Transverse colon (tissue), 4 donors: Measurements from ENCODE around the gene SRRM4.

Experiments used
- CTCF ChIP-seq, 5 experiments: fragments of 200-600 bp in 3 of 5; fragments of 450-650 bp in 2 of 5; sonication (generic) in 3 of 5; IDR thresholded peaks; 1 replicate in 2 of 5; 2 replicates in 3 of 5; pipeline ENCODE4 v1.5.1; 2016 to 2017; ENCODE audit warnings: antibody characterized with exemption in 5 of 5, inconsistent platforms in 3 of 5, mild to moderate bottlenecking in 2 of 5, moderate library complexity in 1 of 5
- POLR2A ChIP-seq: fragments of 450-650 bp; IDR thresholded peaks from one replicate; pipeline ENCODE4 v1.6.1; 2016; ENCODE audit warnings: antibody characterized with exemption, mild to moderate bottlenecking, moderate library complexity
- POLR2AphosphoS5 ChIP-seq, 3 donors: sonication (generic); formaldehyde crosslinking; IDR thresholded peaks; one replicate each; pipeline ENCODE4 v1.6.1; 2016; ENCODE audit warnings: antibody characterized with exemption in 3 of 3

- TF ChIP-seq CTCF (IDR thresholded peaks at IDR 0.05) (no peak), POLR2A (no peak), POLR2AphosphoS5 (IDR thresholded peaks at IDR 0.05) (no peak)
Observed at GRCh38 chr12:118986050-118986449, 4.7 kb downstream of the SRRM4 start.
